Ureter (tissue), 1 donor: Measurements from ENCODE around the gene TMEM108. TPM values are rescaled to one million over a fixed set of nuclear protein-coding genes. Genes with fewer than 3 reads are reported as not detected.

ENCODE experiments used
- DNase-seq: peaks from one replicate; pipeline ENCODE4 v3.0.0-alpha.2; 2020; ENCODE audit warnings: low spot score
- total RNA-seq: library from RNA; stranded (reverse); gene quantifications from one replicate; pipeline ENCODE4 v1.2.4, GENCODE V29; 2023
- donor health status: DM: yes; HTN: yes; CAD: no.

TMEM108 gene
- total RNA-seq, 1 donor from 2014 or later: 1.5 TPM

DNA sequence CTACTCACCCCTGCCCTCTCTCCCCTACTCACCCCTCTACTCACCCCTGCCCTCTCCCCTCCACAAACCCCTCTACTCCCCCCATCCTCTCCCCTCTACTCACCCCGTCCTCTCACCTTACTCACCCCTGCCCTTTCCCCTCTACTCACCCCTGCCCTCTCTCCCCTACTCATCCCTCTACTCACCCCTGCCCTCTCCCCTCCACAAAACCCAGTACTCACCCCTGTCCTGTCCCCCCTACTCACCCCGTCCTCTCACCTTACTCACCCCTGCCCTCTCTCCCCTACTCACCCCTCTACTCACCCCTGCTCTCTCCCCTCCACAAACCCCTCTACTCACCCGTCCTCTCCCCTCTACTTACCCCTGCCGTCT, 375.8 kb downstream of the TMEM108 start:
- DNase-seq: no peak

DNA sequence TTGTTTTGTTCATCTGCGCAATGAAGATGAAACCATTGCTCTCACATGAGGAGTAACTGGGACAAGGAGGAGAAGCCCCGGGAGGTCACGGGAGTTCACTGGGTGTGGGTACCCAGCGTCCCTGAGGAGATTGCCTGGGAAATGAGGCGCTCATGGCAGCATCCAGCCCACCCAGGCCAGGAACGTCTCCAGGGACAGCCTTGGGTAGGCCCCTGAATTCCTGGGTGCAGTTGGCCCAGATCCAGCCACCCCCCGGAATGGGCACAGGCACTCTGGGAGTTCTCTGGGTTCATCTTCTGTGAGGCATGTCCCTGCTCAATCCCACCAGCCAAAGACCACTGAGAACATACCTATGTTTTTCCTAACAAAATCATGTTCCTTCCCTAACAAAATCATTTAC, 380.2 kb downstream of the TMEM108 start:
- DNase-seq: no peak

DNA sequence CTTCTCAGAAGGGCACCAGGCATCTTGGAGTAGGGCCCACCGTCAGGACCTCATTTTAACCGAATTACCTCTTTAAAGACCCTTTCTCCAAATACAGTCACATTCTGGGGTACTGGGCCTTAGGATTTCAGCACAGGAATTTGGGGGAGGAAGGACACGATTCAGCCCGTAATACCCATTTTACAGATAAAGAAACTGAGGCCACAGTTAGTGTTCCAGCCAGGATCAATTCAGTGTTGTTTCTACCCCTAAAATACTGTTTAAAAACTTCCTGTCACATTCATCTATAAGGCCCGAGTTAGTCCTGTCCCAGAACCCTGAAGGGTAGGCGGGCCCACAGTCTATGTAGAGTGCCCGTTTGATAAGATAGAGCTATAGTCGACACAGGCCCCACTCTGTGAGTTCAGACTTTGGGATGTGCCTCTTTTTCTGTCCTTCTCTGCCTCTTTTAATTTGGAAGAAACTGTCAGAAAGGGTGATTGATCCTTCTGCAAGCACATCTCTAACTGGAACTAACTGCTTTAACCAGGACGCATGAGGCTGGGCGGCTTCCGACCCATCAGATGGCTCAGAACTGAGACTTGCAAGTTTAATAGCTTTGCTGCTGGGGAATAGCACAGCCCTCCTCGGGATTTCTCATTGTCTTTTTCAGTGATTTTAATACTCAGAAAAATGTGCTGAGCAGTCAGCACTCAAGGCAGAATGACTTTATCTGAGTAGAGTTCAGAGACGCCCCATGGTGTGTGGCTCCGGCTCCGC, 381.1 kb downstream of the TMEM108 start:
- DNase-seq: no peak

DNA sequence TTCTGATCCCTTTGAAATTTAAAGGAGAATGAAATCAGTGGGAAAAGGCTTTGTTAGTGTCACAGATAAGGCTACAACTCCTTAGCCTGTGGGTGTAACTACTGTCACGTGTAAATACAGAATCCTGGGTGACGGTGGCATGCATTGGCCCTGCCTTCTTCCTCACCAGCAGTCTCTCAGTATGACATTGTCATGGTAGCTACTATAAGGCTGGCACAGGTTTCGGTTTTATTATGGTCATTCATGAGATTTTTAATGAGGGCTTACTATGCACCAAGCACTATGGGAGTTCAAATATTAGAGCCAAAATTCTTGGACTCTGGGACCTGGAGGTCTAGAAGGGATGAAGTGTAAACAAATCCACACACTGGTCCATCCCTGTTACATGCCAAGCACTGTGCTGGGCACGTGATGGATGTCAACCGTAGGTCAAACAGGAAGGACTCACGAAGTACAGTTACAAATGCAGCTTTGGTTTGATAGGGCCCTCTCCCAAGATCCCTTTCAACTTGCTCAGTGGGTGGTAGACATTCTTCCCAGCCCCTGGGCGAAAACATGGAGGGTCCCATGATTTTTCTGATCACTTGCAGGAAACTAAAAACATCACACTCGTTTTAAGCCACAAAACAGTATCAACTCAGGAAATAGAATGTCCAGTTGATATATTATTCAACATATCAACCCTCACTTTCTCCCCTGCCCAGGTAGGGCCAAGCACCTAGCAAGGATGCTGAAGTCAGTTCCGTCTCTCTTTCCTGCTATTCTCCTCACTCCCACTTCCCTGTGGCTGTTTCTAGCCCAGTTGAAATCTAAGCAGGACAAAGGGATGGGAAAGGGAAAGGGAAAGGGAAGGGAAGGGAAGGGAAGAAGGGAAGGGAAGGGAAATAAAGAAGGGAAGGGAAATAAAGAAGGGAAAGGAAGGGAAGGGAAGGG, 387.0 kb downstream of the TMEM108 start:
- DNase-seq: no peak

DNA sequence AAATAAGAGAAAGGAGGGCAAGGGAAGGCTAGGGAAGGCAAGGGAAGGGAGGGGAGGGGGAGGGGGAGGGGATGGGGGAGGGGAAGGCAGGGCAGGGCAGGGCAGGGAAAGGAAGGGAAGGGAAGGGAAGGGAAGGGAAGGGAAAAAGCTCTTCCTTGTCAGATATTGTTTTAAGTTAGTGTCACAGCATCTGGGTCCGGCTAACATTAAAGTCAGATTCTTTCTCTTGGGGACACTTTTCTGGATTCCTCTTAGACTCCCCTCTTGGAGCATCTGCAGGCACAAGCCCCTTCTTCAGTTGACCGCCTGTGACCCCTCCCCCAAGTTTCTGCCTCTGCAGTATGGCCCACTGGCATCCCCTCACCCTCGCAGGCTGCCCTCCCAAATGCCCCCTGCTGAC, 387.7 kb downstream of the TMEM108 start:
- DNase-seq: no peak

GRCh38 chr3:133426721-133427120, 388.5 kb downstream of the TMEM108 start:
- no peak for DNase-seq

DNA sequence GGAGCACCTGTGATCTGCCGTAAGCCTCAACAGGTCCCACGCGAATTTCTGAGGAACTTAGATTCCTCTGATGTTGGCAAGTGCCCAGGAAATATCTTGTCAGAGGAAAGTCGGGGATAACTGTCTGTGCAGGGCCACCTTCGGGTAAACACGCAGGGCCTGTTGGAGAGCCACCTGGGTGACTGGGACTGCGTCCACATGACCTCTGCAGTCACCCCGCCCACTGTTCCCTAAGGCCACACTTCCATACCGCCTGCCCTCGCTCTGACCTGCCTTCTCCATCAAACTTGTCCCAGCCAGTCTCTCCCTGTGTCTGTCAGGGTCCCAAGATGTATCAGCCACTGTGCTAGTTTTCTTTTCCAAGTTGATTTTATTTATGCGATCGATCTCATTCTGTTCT, 390.4 kb downstream of the TMEM108 start:
- no peak for DNase-seq

DNA sequence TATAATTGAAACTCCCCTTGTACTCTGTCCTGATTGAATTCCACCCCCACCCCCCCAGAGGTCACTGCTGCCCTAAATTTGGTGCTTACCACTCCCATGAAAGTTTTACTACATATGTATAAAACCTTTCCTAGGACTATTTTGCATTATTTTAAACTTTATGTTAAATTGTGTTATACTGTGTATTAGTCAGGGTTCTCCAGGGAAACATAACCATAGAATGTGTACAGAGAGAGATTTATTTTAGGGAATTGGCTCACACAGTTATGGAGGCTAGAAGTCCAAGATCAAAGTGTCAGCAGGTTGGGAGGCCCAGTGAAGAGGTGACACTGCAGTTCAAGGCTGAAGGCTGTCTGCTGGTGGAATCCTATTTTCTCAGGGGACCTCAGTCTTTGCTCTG, 390.9 kb downstream of the TMEM108 start:
- DNase-seq: no peak

DNA sequence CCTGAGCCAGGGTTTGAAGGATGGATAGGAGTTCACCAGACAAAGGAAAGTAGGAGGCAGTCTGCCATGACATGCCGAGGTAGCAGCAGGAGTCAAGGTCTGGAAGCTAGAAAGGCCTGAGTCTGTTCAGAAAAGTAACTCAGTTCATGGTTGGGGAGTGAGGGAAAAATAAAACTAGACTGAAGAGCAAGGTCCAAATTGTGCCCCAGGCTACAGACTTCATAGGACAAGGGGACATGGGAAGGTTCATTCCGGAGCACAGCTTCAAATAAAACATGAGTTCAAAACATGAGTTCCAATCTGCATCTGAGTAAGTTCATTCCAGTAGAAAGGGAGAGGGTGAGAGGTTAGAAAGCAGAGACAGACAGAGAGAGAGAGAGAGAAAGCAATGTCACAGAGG, 401.4 kb downstream of the TMEM108 start:
- no peak for DNase-seq

- no peak for DNase-seq
Measured at GRCh38 chr3:133440652-133441051, 402.5 kb downstream of the TMEM108 start.

DNA sequence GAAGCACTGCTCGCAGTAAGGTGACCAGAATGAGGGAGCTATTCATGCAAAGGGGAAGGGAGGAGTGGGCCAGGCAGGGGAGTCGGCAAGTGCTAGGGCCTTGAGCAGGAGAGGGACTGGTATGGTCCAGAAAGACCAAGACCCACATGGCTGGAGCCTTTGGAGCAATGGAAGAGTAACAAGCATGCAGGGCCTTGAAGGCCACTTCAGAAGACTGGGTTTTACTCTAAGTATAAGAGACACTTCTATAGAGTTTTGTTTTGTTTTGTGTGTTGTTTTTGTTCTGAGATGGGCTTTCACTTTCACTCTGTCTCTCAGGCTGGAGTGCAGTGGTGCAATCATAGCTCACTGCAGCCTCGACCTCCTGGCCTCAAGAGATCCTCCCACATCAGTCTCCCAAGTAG, 403.7 kb downstream of the TMEM108 start:
- no peak for DNase-seq

GRCh38 chr3:133442518-133442917, 404.3 kb downstream of the TMEM108 start:
- no peak for DNase-seq

DNA sequence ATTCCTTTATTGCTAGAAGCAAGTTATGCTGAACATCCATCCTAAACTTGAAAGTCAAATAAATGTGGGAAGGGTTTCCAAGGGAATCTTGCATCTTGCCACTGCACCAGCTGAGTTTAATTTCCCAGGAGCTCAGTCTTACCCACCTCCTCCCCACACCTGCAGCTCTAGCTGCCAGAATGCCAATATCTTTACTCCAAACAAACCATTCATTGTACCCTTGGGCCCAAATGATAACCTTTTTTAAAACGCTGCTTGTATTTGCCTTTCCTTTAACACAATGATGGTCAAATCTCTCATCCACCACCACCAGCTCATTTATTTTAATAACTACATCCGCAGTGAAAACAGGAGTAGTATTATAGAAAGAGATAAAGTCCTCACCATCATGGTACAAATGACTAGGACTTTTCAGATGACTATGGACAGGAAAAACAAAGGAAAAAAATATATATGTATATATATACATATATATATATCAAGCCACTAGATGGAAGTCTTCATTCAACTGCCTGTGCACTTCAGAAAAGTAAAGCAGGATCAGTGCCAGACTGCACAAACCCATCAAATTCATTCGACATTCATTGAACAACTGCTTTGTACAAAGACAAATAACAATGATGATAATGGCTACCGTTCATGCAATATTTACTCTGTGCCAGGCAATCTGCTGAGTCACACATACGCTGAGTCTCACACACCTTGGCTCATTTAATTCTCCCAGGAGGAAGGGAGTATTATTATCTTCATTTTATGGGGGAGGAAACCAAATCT, 405.6 kb downstream of the TMEM108 start:
- DNase-seq: no peak

DNA sequence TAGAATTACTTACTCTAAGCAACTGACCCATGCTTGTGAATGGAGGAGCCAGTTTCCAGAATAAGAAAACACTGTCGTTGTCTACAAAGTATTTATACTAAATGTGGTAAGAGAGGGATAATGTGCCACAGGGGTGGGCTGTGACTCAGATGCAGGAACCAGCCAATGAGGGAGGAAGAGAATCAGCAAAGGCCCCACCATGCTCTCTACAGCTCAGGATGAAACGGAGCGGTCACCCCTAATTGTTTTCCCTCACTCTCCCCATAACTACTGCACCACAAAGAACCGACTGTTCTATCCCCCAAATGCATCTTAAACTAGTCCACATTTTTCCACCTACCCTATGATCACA, 406.2 kb downstream of the TMEM108 start:
- DNase-seq: no peak

GRCh38 chr3:133445108-133445507, 406.9 kb downstream of the TMEM108 start:
- DNase-seq: no peak
